CD4-positive, alpha-beta T cell treated with Interleukin-4 for 1 hour (primary cell): ENCODE data around the gene UBE2D1.
A peak's percentile ranks its signal among the peaks of the same experiment; 100 is the strongest.

Experiments
- DNase-seq, 2 donors: peaks; one replicate each; pipeline ENCODE4 v3.0.0-alpha.2; 2020 to 2022

Gene UBE2D1

DNA sequence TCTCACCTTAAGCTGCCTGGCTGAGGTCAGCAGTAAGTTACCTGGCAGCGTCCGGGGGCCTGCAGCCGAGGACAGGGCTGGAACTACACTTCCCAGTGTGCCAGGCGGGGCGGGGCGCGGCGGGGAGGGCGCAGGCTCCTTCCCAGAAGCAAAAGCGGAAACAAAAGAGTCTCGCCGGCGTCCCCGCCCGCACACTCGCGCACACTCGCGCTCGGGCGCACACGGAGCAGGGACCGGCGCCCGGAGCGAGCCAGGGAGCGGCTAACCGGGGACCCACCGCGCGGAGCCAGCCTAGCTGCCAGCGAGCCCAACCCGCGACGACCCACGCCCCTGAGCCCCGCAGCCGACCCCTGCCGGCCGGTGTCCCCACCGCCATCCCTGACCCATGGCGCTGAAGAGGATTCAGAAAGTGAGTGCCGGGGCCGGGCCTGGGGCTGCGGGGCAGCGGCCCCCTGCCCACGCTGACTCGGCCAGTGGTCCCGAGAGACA, at the start of gene UBE2D1:
TSS of gene UBE2D1 (plus strand) at position 190 of the 489 bp plus-strand sequence. CDS start at position 386, 196 bp downstream.
- DNase-seq, result peak; percentile 84 to 87

DNA sequence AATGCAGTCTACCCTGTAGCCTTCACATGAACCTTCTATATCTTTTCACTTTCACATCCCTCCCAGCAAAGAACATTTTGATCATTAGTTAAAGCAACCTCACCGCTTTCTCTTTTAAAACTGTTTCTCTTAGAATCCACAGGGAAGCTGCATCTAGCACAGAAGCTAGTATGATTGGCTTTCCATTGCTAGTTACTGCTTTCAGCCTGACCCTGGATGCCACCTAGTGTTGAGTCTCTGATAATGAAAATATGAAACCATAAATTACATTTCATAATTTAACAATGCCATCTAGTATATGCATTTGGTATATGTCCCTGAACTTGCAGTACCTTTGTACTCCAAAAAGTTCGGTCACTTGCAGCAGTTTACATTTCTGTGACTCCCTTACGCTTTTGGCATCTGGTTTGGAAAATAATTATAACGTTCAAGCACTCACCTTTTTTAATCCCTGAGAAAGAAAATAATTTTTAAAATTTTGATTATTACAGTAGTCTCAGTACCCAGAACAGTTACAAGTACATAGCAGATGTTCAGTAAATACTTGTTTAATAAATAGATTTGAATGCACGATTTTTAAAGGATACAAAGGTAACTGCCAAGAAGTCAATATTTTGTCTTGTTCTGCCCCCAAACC, 43.1 kb upstream of the UBE2D1 start:
- DNase-seq, result peak; percentile 36 to 63

DNA sequence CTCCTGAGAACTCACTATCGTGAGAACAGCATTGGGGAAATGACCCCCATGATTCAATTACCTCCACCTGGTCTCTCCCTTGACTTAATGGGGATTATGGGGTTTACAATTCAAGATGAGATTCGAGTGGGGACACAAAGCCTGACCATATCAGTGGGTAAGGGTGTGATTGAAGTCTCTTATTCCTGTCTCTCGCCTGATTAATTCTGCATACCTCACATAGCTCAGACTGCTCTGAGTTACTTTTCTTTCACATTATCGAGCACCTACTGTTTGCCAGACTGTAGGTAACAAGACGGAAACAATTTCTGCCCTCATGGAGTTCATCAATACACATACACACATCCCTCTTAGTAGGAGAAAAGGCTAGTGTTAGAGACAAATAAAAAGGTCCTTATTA, 40.8 kb upstream of the UBE2D1 start:
- no peak for DNase-seq

DNA sequence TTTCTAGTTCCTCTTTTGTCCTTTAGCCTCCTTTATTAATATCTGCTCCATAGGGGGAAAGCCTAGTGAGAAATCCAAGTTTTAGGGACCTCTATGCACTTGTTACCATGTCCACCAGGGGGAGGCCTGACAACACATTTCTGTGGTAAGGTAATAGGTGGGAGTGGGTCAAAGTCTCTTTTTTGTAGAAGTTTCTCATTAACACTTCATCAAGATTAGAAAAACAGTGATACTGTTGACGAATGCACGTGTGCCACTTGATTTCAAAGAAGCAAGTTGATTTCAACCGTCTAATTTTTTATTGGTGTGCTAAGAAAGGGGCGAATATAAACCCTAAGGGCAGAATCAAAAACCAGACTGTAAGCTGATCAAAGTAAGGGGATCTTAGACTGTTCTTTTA, 35.2 kb upstream of the UBE2D1 start:
- DNase-seq, result peak; percentile 53 to 63

DNA sequence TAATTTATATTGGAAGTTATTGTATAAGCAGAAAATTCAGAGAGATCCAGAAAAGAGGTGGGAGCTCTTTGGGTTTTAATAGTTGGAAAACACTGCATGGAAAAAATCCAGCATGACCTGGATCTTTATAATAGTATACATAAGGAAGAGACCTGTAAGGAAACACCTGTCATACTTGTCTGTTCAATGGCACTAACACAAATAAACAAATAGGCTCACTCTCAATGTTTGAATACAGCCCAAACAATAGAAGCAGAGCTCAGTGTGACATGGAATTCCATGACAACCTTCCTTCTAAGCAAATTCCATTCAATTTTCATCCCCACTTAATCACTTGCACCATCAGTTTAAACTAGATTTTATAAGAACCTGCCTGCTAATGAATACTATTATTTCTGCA, 34.1 kb upstream of the UBE2D1 start:
- DNase-seq, result no peak

DNA sequence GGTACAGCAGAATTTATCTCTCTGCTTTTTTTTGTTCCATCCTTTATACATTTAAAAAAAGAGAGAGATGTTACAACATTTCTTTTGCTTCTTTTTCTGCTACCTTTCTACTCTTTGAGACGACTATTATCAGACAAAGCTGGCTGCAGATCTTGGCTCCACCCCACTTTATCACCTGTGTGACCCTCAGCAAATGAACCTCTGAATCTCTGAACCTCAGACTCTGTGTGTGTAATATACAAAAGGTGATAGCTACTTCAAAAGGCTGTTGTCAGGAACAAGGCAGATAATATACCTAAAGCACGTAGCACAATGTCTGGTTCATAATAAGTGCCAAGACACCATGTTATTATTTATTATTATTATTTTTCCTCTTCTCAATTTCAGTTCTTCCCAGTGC, 32.6 kb upstream of the UBE2D1 start:
- no peak for DNase-seq

DNA sequence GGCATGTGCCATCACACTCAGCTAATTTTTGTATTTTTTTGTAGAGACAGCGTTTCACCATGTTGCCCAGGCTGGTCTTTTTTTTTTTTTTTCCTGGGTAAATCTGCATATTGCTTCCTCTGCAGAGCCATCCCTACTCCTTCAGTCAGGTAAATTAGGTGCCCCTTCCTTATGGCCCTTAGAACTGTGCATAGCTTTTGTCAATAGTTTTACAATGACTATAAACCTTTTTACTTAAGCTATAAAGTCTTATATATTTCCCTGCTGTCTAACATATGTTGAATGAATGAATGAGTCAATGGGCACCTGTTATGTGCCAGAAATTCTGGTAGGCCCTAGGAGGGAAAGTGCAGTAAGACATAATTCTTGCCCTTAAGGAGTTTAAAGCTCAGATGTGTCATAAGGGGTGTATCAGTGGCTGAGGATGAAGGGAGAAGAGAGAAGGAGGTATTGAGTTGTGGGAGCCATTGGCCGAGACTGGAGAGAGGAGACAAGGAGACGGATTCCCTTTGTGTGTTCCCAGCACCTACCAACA, 30.6 kb upstream of the UBE2D1 start:
- no peak for DNase-seq

DNA sequence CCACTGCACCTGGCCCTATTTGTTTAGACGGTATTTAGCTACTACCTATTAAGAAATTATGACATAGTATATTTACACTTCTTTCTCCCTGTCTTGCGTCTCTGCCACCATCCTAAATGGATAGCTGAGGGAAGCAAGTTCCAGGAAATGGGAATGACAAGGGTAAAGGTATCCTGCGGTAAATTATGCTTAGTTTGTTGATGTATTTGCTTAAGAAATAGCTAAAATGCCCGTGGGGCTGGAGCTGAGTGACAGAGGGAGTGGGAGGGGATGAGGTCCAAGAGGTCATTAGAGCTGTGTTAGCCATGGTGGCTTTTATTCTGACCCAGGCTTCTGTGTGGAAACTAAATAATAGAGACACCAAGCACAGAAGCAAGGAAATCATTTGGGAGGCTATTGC, 29.0 kb upstream of the UBE2D1 start:
- DNase-seq, result no peak

DNA sequence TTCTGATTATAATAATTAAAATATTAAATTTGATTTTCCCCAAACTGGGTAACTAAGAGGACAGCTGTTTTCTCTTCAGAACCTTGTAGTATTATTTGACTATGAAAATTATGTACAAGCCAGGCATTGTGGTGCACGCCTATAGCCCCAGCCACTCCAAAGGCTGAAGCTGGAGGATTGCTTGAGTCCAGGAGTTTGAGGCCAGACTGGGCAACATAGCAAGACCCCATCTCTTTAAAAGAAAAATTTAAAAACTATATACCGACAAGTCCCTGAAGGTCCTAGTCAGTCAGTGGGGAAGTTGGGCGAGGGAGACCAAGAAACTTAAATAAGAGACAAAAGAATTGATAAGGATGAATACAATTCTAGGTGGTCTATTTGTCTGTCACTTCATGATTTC, 27.1 kb upstream of the UBE2D1 start:
- no peak for DNase-seq

DNA sequence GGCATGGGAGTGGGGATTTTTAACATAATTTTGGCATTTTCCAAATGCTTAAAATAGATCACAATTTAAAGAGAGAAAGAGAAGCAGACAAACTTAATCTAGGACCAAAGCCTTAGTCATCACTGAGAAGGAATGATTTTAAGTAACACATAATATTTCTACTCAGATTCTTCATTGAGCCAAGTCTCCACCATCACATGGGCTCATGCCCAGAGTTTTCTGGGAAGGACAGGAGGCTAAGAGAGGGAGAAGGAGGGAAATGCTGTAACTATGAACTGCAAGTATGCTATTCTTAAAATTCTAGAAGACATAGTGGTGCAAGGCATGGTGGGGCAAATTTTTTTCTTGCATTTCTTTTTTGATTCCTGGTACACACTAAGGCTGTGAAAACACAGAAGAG, 23.8 kb upstream of the UBE2D1 start:
- no peak for DNase-seq

DNA sequence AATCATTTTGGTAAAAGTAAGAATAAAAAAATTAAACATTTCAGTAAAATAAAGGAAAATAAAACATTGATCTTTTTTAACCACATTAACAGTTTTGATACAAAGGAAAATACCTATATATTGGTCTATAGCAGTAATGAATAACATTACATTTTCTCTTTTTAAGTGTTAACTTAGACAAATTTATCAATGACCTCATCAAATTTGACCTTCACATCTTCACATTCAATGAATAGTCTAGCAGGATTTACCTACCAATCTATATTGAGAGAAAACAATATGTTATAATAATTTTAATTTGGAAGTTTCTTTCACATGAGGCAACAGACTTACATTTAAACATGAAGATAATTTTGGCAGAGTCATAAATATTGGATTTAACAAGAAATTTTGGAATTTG, 17.9 kb upstream of the UBE2D1 start:
- no peak for DNase-seq

DNA sequence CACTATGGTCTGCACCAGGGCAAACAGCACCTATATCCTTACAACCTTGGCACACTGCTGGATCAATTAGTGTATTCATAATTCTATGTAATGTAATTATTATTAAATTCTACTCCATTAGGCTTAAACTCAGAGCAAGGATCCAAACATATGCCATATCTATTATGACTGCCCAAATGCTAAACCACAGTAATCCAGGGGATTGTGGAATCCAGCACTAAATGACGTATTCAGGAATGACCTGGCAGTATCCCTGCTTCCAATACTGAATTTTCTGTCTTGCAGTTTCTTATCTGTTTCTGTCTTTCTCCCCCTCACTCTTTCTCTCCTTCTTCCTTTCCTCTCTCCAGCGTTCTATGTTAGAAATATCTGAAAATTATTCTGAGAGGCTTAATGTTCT, 16.5 kb upstream of the UBE2D1 start:
- no peak for DNase-seq

DNA sequence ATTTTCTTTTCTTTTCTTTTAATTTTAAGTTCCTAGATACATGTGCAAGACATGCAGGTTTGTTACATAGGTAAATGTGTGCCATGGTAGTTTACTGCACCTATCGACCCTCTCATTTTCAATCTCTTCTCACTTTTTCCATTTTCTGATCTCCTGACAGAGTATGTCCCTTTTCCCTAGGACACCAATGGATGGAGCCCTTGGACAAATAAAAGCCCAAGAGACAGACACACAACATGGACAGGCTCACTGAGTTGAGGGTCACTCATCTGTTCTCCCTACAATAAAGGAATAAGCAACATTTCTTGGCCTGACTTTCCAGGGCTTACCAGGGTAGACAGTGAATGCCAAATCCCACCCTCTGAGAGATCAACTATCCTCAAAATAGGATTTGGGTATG, 15.2 kb upstream of the UBE2D1 start:
- no peak for DNase-seq

DNA sequence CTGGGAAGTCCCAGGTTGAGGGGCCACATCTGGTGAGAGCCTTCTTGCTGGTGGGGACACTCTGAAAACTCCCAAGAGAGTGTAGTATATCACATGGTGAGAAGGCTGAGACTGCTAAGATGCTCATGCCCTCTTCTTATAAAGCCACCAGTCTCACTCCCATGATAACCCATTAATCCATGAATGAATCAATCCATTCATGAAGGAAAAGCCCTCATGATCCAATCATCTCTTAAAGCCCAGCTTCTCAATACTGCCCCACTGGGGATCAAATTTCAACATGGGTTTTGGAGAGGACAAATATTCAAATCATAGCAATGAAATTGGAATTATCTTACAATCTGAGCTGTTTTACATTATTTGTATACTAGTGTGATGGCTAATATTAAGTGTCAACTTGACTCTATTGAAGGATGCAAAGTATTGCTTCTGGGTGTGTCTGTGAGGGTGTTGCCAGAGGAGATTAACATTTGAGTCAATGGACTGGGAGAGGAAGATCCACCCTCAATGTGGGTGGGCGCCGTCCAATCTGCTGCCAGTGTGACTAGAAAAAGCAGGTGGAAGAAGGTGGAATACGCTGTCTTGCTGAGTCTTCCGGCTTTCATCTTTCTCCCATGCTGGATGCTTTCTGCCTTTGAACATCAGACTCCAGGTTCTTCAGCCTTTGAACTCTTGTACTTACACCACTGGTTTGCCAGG, 14.3 kb upstream of the UBE2D1 start:
- no peak for DNase-seq

DNA sequence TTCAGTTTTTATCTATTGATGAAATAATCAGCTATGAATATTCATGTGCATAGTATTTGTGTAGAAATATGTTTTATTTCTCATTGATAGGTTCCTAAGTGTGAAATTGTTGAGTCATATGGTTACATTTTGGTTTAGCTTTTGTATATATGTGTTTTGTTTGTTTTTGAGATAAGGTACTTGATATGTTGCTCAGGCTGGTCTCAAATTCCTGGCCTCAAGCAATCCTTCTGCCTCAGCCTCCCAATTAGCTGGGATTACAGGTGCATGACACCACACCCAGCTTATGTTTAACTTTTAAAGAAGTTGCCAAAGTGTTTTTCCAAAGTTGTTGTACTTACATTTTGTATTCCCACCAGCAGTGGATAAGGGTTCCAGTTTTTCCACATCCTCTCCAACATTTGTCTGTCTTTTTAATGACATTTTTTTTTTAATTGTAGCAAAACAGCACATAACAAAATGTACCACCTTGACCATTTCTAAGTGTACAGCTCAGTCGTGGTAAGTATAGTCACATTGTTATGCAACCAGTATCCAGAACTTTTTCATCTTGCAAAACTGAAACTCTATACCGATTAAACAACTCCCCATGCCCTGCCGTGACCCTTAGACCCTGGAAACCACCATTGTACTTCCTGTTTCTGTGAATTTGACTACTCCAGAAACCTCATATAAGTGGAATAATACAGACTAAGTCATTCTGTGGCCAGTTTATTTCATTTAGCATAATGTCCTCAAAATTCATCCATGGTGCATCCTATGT, 12.6 kb upstream of the UBE2D1 start:
- peak; percentile 30 to 67 for DNase-seq

DNA sequence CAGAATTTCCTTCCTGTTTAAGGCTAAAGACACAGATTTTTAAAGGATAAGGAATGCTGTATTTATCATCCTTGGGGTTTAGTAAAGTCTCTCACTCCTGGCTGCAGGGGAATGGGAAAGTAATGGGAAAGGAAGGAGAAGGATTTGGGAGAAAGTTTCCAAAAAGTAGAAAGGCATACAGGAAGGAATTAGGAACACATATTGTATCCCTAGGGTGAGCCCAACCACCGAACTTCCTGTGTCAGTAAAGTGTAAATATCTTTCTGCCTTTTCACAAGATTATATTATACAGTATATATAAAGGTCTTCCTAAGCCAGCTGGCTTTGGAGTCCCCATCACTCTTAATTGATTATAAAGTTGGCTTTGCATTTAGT, 12.0 kb upstream of the UBE2D1 start:
- DNase-seq, result no peak

DNA sequence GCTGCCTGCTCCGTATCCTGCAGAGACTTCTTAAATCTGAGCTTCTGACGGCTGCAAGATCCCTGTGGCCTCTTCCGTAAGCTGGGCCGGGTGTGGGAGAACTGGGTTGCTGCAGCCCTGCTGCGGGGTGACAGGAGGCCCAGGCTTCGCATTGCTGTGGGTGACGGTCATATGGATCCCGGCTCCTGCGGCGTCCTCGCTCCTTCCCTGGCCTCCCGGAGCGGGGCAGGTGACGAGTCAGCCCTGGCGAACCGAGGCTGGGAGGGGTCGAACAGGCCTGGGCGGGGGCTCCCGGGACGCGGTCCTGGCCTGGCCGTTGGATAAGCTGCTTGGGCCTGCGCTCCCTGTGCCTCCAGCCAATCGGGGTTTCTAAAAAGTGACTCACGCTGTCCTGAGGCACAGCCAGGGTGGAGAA, 7.8 kb upstream of the UBE2D1 start:
- DNase-seq, result no peak

DNA sequence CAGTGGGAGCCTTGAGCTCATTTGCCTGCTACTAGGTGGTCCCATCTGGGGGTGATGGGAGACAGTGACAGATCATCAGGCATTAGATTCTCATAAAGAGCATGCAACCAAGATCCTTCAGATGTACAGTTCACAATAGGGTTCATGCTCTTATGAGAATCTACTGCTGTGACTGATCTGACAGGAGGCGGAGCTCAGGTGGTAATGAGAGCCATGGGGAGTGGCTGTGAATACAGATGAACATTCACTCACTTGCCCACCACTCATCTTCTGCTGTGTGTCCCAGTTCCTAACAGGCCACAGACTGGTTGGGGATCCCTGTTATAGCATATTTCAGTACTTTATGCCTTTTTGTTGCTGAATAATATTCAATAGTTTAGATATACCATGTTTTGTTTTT, 6.6 kb upstream of the UBE2D1 start:
- DNase-seq, result no peak

DNA sequence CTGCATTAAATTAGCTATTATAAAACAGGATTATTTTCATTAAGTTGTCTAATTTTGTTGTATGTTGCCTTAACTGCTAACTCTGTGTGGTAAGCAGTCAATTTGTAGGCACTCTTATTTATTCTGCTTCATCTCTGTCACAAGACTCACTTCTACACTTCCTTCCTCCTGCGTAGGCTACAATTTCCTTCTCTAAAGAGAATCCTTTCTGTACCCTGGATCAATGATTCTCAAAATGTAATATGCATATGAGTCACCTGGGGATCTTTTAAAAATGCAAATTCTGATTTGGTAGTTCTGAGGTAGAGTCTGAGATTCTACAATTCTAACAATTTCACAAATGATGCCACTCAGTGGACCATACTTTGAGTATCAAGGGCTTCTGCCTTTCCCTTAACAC, 4.4 kb upstream of the UBE2D1 start:
- no peak for DNase-seq

DNA sequence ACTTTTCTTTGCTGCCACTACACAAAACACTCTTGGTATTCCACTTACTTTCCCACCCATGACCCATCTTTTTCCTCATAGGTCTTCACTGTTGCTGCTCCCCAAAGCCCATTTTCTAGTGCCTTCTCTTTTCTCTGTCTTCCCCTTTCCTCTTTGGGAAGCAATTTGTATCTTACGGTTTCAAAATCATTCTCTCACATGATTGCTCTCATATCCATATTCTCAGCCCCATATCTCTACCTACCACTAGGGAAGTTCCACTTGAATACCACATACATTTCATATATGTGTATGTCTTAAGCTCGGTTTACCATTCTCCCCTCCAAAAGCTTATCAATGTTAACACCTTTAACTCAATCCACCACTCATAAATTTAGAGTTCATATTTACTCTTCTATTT, 3.2 kb upstream of the UBE2D1 start:
- DNase-seq, result no peak

DNA sequence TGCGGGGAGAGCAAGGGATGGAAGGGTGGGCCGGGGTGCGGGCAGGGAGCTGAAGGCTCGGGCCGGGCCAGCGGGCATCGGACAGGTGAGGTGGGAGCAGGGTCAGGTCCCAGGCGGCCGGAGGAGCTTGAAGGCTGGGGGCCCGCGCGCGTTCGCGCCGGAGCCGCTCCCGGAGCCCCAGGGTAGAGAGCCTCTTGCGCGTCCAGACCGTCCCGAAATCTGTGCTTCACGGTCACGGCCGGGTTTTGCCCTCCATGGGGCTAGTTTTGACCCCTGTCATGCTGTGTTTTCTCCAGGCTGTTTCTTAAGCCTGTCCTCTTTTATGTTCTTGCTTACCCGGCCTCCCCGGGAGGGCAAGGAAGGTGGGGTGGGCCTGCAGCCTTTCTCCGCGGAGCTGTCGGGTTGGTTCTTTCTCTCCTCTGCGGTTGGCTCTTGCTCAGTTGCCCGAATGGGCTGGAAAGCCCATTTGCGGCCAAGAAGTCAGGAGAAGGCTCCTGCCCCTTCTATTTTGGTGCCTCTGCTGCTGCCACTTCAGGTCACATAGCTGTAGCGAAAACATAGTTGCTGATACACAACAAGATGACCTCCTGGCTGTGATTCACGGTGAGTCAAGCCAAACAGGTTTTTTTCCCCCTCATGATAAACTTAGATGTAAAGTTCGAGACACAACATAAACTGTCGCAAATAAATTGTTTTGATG, 650 bp downstream of the UBE2D1 start:
- peak in 1 of 2 donors; percentile 5 for DNase-seq

DNA sequence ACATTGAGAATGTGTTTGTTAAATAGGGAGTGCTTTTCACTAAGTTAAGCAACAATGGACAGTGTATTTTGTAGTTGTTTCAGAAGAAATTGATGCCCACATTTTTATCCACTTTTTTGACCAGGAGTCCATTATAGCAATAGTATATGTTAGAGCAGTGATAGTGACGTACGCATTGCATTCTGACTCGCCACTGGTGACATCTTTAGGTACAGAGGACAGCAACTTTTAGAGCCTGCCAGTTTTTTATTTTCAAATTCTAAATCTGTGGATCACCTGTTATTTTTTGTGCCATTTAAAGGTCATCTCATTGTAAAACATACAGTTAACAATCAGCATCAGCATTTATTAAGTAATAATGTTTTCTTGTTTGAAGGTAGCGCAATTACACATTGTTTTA, 1.4 kb downstream of the UBE2D1 start:
- DNase-seq, result no peak

DNA sequence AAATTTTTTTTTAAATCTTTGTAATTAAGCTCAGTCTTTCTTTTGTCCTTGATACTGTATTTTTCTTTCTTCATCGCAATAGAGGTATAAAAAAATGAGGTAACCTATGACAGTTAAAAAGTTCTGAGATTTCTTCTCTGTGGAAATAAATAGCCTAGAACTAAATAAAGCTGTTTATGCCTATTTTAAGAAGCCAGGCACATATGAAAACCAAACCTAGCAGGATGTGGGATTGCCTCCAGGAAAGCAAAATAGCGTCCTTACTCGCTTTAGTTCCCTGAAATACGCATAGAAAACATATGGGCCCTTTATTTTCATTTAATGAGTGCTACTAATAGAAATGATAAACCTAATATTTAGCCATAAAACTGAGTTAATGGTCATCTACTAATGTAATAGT, 6.6 kb downstream of the UBE2D1 start:
- DNase-seq, result no peak
